T-helper 2 cell (primary cell): ENCODE results near the gene FAM124B.

ENCODE experiments used
- DNase-seq, 5 experiments: peaks; one replicate each; pipeline versions ENCODE4 v3.0.0 to v3.0.0-alpha.2; 2012 to 2022

The FAM124B gene

DNA sequence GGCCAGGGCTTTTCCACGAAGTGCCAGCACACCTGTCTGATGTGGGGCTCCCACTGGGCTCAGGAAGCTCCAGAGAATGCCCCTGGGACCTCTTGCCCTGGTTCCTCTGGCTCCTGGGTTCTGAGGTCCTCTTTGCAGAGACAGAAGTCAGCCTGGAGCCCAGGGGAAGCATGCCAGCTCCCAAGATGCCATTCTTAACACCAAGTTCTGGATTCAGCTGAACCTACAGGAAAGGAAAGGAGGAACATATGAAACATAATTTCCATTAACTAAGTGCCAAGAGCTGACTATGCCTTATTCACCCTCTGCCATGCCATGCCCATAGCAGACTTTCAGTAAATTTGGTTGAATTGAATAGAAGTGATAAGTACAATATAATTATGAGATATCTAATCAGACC is 21.9 kb downstream of the FAM124B start:
- no peak for DNase-seq

DNA sequence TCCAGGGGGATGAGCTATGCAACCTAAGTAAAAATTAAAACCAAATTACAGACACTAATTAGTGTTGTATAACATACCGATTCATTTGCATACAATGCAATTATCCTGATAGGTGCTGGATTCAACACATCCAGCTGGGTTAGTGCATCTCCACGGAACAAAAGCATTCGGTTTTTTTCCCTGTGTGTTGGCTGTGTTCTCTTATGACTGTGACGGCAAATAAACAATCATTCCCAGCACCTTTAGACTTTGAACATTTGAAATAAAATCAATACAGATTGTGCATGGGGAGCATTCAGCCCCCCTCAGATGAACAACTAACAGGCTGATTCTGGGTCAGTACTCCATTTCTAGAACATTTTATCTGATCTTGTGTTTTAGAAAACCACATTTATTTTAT is 22.7 kb downstream of the FAM124B start:
- no peak for DNase-seq

DNA sequence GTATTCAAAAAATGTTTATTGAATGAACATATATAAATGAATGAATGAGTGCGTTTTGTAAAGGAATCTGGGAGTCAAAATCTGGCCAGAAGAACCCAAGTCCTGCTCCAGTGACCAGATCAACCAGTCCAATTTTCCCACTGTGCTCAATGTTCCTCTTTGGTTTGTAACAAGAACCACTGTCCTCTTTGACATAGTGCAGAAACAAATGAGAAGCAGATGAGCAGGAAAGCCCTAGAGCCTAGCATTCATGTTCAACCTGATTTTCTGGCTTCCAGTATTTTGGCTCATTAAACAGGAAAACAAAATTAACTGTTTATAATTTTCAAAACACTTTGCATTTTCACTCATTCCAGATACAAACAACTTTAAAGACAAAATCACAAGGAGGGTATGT is 23.2 kb downstream of the FAM124B start:
- no peak for DNase-seq

DNA sequence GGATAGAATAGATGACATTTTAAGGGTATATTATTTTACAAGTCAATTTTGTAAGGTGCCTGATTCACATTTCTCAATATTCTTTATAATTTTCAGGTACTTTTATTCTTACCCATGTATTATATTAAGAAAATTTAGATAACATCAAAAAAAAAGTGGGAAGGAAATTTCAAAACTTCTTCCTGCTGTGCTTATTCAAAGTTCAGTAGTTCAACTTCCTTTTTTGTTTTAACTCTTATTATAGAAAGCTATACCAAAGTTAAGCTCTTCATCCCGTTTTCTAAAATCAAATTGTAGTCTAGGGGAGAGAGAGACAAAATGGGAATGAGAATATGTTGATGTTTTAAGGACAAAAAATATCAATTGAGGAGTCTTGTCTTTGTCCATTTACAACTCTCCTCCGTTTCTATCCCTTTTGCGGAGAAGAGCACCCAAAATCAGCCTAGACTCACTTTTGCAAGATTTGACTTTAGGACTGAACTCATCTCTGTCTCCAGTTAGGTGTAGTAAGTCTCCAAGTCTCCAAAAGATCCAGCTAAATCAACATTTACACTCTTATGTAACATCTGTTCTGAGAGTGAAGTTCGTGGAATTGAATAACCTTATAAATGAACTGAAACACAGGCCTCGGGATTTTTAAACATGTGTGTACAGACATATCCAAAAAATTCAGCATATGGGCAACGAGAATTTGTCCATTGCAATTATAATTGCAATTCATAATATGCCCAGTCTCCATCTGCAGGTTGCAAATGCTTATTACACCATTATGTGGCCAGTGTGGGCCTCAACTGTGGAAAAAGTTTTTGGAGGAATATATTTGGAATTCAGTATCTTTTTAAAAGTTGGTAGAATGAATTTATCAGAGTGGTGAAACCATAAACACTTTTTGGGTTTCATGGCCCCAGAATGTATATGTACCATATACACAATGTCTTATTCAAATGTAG is 23.9 kb downstream of the FAM124B start:
- DNase-seq, result no peak

DNA sequence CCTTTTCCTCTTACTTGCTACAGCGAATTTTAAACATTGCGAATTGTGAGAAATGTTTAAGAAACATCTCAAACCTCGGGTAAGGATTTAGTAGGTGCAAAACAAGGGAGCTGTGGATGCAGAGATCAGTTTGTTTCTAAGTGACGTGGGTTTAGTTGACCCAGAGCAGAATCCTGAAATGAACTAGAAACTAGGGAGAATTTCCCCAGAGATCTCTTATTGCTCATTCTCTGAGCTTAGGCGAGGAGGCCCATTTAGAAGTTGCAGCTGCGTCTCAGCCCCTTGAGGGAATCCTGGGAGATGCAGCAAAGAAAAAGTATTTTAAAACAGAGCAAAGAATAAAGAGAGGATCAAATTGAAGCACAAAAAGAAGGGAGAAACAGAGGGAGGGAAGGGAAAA is 29.3 kb downstream of the FAM124B start:
- DNase-seq, result no peak

DNA sequence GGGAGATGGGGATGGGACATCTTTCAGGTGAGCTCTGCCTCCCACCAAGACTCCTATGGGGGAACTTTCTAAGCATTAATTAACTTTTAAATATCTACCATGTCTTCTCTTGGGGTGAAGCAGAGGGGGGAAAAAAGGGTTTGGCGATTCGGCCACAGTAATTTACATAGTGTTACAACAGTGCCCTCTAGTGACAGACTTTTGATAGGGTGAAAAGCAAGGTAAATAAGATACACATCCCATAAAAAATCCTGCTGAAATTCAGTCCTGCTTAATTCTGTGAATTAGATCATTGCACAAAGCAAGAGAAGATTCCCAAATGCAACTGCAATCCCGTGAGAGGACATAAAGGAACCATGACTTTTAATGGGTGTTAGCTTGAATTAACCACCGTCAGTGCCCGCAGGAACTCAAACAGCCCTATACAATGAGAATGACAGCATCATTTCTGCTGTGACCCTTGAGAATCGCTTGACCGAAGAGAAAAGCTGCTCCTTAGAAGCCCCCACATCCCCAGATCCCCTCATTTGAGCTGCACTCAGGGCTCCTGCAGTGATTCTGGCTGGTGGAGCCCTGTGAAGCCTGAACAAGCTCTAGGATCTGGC is 32.8 kb downstream of the FAM124B start:
- DNase-seq, result peak in 1 of 5 experiments; percentile 29

DNA sequence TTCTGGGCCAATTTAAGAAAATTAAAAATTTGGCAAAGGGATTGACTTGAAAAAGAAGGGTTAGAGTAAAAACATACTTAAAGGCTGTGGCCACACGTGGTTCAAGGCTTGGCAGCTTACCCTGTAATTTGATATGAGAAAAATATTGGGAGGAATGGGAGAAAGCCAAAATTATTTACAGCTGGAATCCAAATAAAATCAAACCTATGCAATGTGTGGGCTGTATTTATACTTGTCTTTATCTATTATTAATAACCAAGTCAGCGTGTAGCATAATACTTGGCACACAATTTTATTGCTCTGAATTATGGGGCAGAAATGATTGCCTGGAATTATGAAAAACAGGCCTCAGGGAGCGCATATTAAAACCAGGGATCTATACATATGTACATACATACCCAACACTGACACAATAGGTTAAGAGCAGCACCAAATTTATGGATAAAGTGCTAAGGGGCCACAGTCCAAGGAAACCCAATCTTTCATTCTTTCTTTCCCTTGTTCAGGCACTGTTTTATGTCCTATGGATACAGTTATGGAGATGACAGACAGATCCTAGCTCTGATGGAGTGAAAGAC is 35.6 kb downstream of the FAM124B start:
- DNase-seq, result no peak

DNA sequence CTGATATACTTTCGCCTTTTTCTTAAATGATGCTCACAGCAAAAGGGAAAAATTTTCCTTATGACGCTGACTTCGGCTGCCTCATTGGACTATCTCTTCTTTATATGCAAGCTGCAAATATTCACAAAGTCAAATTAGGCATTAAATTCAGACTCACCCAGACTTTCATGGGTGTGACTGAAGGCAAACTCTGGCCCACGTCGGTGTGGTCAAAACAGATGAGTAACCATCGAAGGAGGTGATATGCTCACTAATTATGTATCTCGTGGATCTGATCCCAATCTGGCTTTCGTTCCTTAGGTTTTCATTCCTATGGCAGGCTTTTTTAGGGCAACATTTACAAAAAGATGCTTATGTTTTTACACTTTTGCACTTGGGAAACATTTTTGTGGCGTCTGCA is 36.6 kb downstream of the FAM124B start:
- DNase-seq, result no peak

DNA sequence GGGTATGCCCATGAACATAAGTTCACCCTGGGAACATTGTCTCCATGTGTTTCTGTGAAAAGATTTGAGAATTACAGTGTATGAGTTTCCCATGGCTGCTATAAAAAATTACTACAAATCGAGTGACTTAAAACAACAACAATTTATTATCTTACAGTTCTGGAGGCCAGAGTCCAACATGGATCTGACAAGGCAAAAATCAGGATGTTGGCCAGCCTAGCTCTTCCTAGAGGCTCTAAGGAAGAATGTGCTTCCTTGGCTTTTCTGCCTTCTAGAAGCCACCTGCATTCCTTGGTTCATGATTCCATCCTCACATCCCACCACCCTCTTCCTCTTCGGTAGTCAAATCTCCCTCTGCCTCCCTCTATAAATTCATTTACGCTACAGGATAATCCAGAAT is 38.6 kb downstream of the FAM124B start:
- no peak for DNase-seq

DNA sequence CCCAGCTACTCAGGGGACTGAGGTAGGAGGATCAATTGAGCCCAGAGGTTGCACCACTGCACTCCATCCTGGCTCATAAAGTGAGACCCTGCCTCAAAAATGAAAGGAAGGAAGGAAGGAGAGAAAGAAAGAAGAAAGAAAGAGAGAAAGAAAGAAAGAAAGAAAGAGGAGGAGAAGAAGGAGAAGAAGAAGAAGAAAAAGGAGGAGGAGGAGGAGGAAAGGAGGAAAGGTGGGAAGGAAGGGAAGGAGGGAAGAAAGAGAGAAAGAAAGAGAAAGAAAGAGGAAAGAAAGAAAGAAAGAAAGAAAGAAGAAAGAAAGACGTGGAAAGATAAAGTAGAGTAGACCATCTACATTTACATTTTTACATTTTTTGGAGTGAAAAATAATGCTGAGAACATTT is 39.8 kb downstream of the FAM124B start:
- DNase-seq, result no peak

DNA sequence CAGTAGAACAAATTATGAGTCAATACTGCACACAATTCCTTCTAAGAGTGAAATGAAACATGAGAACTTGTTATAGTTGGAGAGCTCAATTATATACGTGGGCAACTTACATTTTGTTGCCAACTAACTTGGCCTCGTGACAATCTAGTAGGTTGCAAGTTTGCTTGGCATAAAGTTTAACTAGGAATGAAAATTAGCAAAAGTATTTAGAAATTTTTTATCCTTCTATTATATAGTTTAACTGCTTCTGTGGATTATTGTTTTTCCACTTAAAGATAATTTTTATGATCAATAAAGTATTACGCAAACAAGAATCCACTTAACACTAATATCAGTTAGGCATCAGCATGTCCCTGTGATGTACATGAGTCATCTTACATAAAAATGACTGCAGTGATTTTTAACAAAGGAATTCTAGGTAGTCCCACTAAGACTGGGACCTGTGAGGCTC is 41.1 kb downstream of the FAM124B start:
- no peak for DNase-seq

DNA sequence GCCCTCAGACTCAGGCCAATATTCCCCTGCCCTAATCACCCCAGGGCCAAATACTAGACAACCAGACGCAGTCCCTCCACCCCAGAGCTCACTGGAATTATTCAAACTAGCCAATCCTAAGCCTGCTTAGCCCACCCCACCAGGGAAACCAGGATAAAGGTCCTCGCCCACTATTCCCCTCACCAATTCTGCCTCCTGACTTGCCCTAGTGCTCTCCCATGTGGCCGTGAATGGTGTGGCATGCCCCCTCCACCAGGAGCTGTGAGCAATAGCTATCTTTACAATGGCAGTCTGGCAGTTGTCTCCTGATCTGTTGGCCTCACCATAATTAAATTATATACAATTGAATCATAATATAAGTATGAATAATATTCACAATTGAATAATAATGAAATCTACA is 42.3 kb downstream of the FAM124B start:
- peak in 1 of 5 experiments; percentile 2 for DNase-seq

DNA sequence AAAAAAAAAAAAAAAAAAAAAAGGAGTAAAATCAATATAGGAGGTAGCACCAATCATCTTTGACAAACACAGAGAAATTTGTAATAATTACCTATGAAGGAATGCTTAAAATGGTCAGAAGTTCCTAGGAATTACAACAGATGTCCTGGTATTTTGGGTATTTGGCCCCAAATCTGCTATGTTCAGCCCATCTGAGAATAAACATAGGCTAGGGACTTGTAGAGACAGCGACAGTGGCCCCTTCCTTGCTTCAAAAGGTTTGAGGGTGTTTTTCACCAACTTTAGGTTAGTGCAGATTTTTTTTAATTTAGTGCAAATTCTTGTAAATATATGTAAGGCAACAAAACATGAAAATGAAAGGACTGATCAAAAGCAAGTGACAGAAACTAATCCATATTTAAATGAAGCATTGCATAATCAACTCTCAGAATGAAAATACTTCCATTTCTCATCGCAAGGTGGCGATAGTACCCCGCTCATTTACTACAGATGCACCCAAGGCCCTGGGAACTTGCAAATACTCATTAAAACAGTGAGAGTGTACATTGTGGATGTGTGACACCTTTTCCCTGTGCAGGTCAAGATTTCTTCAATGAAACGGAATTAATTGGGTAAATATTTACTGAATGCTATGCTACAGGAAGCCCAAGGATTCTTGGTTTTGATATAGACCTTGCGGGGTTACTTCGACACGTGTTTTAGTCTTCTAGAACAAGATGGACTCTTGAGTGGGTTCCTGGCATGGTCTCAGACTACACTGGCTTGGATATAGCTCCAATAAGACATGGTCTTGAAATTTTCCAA is 44.6 kb downstream of the FAM124B start:
- DNase-seq, result peak in 4 of 5 experiments; percentile 18 to 51 (median 25)

DNA sequence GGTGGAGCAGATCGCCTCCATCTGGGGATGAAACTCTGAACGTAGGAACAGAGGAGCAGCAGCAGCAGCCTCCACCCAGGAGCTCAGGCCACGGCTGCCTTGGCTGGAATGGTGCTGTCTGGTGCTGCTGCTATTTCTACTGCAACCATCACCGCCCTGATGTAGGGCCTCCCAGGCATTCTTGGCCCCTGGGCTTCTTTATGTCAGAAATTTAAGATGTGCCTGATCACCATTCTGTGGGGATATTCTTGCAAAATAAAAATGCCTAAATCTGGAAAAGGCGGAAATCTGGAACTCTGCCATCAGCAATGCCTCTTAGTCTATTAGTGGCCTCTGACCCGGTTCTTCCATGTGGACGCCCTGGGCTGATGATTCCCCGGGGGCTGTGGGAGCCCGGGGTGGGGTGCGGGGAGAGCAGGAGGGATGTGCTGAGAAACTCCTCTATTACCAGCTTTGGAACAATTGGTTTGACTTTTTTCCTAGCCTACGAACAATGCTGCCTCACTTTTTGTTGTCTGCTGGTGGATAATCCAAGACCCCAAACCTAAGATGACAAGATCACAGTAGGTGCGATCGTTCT is 47.2 kb downstream of the FAM124B start:
- DNase-seq, result no peak

DNA sequence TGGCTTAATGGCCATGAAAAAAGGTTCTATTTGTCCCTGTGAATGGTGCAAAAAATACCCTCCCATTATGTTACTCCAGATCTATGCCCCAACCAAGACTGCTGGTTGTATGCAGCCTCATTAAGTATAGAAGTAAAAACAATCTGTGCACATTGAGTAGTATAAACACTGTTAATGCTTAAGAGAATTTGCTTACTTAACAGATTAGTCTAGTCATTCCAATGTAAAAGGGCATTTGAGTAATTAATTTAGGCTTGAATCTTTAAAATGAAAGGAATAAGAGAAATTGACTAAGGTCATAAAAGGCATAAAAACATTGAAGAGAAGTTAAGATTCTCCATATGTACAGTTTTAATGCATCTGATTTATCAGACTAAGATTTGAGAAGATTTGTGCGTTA is 51.2 kb downstream of the FAM124B start:
- DNase-seq, result no peak

DNA sequence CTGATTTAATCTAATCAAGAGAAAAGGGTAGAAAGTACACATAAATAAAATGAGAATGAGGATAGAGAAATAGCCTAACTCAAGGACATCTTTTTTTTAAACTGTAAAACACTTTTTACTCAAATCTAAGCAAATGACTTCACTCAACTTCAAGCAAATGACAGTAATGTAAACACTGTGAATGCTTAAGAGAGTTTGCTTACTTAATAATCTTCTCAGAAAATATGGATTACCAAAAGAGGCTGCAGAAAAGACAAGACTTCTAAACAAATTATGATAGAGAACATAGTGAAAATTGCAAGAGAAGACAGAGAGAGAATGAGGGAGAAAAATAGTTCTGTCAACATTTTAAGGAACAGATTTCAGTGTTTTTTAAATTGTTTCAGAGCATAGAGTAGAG is 52.5 kb downstream of the FAM124B start:
- no peak for DNase-seq

DNA sequence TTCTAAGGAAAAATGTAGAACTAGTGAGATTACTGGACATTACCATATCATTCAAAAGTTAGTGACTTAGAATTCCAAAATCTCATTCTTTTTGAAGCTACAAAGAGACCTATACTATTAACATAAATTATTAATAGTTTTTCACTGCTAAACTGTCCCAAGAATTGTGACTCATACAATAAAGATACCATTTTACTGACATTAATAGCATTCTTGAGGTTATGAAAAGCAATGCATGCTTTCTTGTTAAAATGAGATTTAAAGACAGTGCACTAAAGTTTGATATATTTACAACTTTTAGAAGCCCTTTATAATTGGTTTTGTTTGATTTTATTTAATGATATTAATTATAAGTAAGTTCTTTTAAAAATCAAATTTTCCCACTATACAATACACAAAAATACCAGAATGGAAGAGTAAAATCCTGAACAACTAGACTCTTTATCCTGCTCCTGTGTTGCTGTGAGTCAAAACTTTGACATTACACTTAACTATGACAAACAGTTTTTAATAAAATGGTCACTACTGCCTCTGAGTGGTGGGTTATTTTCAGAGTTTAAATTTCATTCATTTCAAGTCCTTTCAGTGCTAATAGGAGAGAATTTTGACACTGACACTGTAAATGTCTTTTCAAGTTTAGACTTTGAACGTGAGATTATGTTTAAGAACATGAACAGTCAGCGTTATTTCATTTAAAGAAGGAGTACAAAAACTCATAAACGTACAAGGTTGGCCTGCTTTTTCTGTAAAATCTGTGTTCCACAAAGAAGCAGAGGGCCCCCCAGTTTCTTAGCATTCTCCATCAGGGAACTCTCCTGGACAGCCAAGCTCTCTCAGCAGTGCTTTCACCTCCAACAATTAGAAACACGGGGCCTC is 54.5 kb downstream of the FAM124B start:
- DNase-seq, result no peak

DNA sequence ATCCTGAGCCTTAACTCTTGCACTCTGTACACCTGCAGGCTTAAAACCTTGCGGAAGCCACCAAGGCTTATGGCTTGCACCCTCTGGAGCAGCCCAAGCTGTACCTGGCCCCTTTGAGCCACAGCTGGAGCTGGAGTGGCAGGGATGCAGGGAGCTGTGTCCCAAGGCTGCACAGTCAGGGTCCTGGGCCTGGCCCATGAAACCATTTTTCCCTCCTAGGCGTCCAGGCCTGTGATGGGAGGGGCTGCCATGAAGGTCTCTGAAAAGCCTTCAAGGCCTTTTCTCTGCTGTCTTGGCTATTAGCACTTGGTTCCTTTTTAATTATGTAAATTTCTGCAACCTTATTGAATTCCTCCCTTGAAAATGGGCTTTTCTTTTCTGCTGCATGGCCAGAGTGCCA is 56.4 kb downstream of the FAM124B start:
- no peak for DNase-seq

DNA sequence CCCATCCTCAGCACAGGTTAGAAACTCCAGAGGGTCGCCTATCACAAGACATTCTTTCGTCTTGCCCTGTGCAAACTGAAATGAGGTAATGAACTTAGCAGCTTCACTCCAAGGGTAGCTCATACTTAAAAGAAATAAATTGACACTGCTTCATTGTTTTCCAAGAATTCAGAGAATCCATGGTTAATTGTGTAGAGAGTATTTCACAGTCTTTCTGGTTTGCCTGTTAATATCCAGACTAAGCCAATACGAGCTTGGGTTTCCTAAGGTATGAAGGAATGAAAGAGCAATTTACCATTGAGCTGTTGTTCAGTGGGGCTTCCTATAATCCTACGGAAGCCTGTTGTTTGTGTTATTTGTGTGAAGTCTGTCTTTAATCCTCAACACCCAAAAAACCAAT is 58.7 kb downstream of the FAM124B start:
- no peak for DNase-seq

DNA sequence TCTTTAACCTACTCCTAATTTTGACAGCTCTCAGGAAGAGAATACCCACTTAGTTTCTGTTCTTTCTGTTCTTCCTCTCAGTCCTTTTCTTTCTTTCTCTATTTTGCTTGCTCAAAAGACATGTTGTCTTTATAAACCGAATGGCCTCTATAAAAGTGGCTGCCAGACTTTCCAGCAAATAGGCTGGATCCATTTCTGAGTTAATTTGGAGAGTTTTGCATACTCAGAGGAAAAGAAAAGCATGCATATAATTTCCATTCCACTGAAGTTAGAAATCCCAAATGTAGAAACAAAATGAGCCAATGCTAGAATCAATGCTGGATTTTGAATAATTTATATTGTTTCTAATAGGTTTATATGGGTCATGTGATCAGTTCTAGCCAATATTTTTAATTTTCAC is 65.9 kb downstream of the FAM124B start:
- DNase-seq, result no peak

DNA sequence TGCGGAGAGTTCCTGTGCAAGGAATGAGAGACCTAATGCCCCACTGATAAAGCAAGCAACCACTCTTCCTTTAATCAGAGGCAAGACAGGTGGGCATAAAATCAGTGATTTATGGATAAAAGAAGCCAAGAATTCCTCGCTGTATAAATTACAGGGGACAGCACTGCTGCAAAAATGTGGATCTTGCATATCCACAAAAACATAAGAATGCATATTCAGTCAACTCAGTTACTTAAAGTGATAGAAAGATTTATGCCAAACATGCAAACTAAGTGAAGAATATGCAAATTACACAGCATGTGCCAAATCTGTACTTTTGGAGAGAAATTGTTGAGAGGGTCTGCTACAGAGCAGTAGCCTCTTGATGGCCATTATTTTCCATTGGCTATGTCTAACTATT is 67.2 kb downstream of the FAM124B start:
- DNase-seq, result no peak
